ENCODE measurements around the gene RNLS. TPM values are rescaled to one million over a fixed set of nuclear protein-coding genes. Genes with fewer than 3 reads are reported as not detected.

Gene RNLS
- total RNA-seq, 2 donors from 2014 or later = 21.7 to 31.8 TPM

DNA sequence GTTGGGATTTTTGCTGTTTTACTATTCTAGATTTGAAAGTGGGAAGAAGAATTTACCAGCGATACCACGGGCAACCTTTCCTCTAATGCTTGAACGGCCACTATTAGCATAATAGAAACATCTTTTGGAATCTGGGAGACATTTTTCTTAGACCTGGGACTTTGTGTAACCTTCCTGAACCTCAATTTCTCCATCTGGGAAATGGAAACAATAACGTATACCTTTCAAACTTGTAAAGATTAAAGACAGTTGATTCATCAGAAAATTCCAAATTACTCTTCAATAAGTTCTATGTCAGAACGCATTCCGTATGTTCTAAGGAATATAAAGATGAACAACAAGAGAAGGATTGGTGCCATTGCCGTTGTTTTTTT lies 453 bp upstream of the RNLS start:
- intact Hi-C loops (cut with DNase I) = no loop called here
- WGBS = 66% methylated on average over 7 of the region's 7 CpGs
- TF ChIP-seq POLR2AphosphoS5 (IDR thresholded peaks at IDR 0.05) (no peak), POLR2A (IDR thresholded peaks at IDR 0.05) (no peak)
- TF ChIP-seq, protein P1, sequence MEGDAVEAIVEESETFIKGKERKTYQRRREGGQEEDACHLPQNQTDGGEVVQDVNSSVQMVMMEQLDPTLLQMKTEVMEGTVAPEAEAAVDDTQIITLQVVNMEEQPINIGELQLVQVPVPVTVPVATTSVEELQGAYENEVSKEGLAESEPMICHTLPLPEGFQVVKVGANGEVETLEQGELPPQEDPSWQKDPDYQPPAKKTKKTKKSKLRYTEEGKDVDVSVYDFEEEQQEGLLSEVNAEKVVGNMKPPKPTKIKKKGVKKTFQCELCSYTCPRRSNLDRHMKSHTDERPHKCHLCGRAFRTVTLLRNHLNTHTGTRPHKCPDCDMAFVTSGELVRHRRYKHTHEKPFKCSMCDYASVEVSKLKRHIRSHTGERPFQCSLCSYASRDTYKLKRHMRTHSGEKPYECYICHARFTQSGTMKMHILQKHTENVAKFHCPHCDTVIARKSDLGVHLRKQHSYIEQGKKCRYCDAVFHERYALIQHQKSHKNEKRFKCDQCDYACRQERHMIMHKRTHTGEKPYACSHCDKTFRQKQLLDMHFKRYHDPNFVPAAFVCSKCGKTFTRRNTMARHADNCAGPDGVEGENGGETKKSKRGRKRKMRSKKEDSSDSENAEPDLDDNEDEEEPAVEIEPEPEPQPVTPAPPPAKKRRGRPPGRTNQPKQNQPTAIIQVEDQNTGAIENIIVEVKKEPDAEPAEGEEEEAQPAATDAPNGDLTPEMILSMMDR (IDR thresholded peaks at IDR 0.05) = no peak

DNA sequence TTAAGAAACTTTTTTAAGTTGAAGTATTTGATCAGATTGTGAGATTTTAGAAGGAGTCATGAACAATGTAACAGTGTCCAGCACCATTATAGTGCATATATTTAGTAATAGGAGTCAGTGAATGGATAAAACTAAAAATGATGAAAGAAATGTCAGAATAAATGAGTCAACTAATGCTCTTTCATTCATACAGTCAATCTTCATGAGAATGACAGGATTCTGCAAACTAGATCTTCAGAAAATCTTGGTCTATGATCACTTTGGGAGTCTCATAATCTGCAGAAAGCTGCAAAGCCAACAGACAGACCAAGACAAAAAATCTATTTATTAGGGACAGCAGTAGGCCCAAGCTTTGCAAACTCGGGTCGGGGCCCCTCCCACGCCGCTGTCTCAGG lies 710 bp downstream of the RNLS start:
- H3K36me3 ChIP-seq = no peaks in the 10 kb centered on the region
- peak overlapping the region; percentile 83 to 90 for H3K27ac ChIP-seq
- no peaks in the 10 kb centered on the region for H3K4me1 ChIP-seq (replicated peaks)
- H3K4me3 ChIP-seq = peak overlapping the region; percentile 57 to 75
- TF ChIP-seq POLR2A (IDR thresholded peaks at IDR 0.05) (no peak), POLR2AphosphoS5 (IDR thresholded peaks at IDR 0.05) (no peak)
- TF ChIP-seq, protein P1 (IDR thresholded peaks at IDR 0.05) = no peak
- no peaks in the 10 kb centered on the region for H3K9me3 ChIP-seq
- no peaks in the 10 kb centered on the region for H3K27me3 ChIP-seq (replicated peaks; ENCODE audit: insufficient read depth)
- 7% methylated on average over 4 of the region's 4 CpGs for WGBS
- DNase-seq (ENCODE audit: low spot score) = no peak
- intact Hi-C loops (cut with DNase I) = no loop called here

More for the DNA sequence above, 453 bp upstream of the RNLS start:
- DNase-seq (ENCODE audit: low spot score) = no peak
- Histone ChIP-seq H3K27ac (peak overlapping the region; percentile 83 to 90), H3K4me1 (replicated peaks) (no peaks in the 10 kb centered on the region), H3K27me3 (replicated peaks; ENCODE audit: insufficient read depth) (no peaks in the 10 kb centered on the region), H3K36me3 (no peaks in the 10 kb centered on the region), H3K4me3 (peak overlapping the region; percentile 57 to 75), H3K9me3 (no peaks in the 10 kb centered on the region)

DNA sequence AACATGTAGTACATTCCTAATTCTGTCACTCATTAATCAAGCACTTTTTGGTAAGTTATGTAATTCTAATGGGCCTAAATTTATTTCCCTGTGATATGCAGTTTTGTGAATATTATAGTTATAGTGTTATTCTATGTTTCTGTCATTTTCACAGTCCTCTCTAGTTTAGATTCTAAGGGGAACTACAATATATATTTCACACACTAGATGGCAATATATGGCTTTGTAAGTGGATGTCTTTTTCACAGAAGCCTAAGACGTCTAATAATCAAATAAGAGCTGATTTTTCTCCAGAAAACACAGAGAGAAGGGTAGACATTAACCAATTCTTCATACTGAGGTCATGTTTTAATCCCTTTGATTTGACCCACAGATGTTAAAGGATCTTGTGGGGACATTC lies 18.0 kb downstream of the RNLS start:
- TF ChIP-seq POLR2A (IDR thresholded peaks at IDR 0.05) = no peak
- TF ChIP-seq POLR2AphosphoS5 (IDR thresholded peaks at IDR 0.05) = no peak
- TF ChIP-seq, protein P1 (IDR thresholded peaks at IDR 0.05) = peak in 2 of 4 experiments; percentile 26 to 52
- DNase-seq (ENCODE audit: low spot score) = no peak
- Histone ChIP-seq H3K36me3 (no peaks in the 10 kb centered on the region), H3K9me3 (no peaks in the 10 kb centered on the region), H3K27ac (no peak overlapping the region), H3K27me3 (replicated peaks; ENCODE audit: insufficient read depth) (no peaks in the 10 kb centered on the region), H3K4me3 (no peak overlapping the region), H3K4me1 (replicated peaks) (no peaks in the 10 kb centered on the region)
- WGBS = 10% methylated on average over 1 of the region's 1 CpG
- intact Hi-C loops (cut with DNase I) = no loop called here

DNA sequence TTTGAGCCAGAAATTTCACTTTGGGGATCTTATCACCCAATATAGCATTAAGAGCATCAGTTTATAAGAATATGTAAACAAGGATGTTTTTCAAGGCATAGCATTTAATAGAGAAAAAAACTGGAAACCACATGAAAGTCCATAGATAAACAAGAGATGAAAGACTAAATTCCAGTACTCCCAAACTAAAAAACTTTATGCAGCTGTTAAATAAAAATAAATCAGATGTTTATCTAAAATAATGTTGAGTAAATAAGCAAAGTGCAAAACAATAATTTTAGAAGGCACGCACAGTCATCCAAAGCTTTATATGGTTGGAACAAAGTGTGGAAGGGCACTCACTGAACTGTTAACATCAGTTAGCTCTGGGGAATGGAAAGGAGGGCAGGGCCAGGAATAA lies 21.0 kb downstream of the RNLS start:
- Histone ChIP-seq H3K4me1 (replicated peaks) (no peaks in the 10 kb centered on the region), H3K4me3 (no peak overlapping the region), H3K27me3 (replicated peaks; ENCODE audit: insufficient read depth) (no peaks in the 10 kb centered on the region), H3K36me3 (no peaks in the 10 kb centered on the region), H3K9me3 (no peaks in the 10 kb centered on the region), H3K27ac (no peak overlapping the region)
- DNase-seq (ENCODE audit: low spot score) = no peak
- intact Hi-C loops (cut with DNase I) = no loop called here
- TF ChIP-seq, protein P1 (IDR thresholded peaks at IDR 0.05) = no peak
- WGBS = 87% methylated on average over 1 of the region's 1 CpG

DNA sequence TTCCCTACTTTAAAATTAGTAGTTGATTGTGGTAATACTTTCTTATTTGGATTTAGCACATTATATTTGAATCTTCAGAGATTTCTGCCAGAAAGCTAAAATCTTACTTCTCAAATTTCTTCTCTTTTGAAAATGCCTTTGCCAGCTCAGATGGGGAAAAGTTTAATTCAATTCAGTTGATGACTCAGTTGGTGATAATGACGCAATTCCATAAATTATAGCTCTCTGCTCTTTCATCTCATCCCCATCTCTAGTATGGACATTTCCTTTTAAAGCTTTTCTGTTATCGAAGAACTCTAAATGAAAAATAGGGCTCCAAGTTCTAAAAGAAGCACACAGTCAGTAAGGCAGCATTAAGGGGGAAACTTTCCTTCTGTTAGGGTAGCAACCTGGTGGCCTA lies 25.5 kb downstream of the RNLS start:
- Histone ChIP-seq H3K36me3 (no peaks in the 10 kb centered on the region), H3K4me3 (no peak overlapping the region), H3K4me1 (replicated peaks) (no peaks in the 10 kb centered on the region), H3K27ac (no peak overlapping the region), H3K27me3 (replicated peaks; ENCODE audit: insufficient read depth) (no peaks in the 10 kb centered on the region), H3K9me3 (no peaks in the 10 kb centered on the region)
- DNase-seq (ENCODE audit: low spot score) = no peak
- TF ChIP-seq POLR2AphosphoS5 (IDR thresholded peaks at IDR 0.05) (no peak), POLR2A (IDR thresholded peaks at IDR 0.05) (no peak)
- TF ChIP-seq, protein P1 (IDR thresholded peaks at IDR 0.05) = no peak
- intact Hi-C loops (cut with DNase I) = no loop called here
- 79% methylated on average over 2 of the region's 2 CpGs for WGBS
